Adrenal gland (tissue), 12 donors: ENCODE measurements around the gene SCO2. TPM values are rescaled to one million over a fixed set of nuclear protein-coding genes. Genes with fewer than 3 reads are reported as not detected.
"Not testable (repeated sequence)": the region's sequence is repeated elsewhere in the genome, so short reads cannot be mapped to it uniquely, and the experiment has no call there.

Experiments
- DNase-seq, 7 donors: peaks; one replicate each; pipeline ENCODE4 v3.0.0-alpha.2; 2019 to 2020
- H3K27ac ChIP-seq, 5 donors: fragments of 200-600 bp; sonication (generic) in 4 of 5; 1 replicate in 3 of 5; 2 replicates in 2 of 5; pipeline versions ENCODE4 v1.5.1 to v1.8.0; 2016 to 2020; ENCODE audit warnings: mild to moderate bottlenecking in 1 of 5
- H3K27me3 ChIP-seq: fragments of 200-600 bp; 2 replicates; pipeline ENCODE4 v1.8.0; 2021
- H3K36me3 ChIP-seq, 2 donors: fragments of 200-600 bp; replicated peaks in 1 of 2; 1 replicate in 1 of 2; 2 replicates in 1 of 2; pipeline versions ENCODE4 v1.5.1 to v1.8.0; 2018 to 2022
- H3K4me1 ChIP-seq, 2 donors: fragments of 200-600 bp; replicated peaks in 1 of 2; 1 replicate in 1 of 2; 2 replicates in 1 of 2; pipeline versions ENCODE4 v1.5.1 to v1.8.0; 2018 to 2021
- H3K4me3 ChIP-seq, 4 donors: fragments of 200-600 bp; sonication (generic) in 3 of 4; one replicate each; pipeline ENCODE4 v1.5.1; 2016 to 2018
- H3K9me3 ChIP-seq, 3 donors: fragments of 200-600 bp; sonication (generic) in 1 of 3; replicated peaks in 1 of 3; 1 replicate in 2 of 3; 2 replicates in 1 of 3; pipeline versions ENCODE4 v1.5.1 to v1.8.0; 2016 to 2021
- POLR2A ChIP-seq, 2 donors: fragments of 450-650 bp; IDR thresholded peaks; one replicate each; pipeline ENCODE4 v1.6.1; 2017; ENCODE audit warnings: antibody characterized with exemption in 2 of 2, mild to moderate bottlenecking in 2 of 2, moderate library complexity in 1 of 2
- WGBS, 4 donors: extraction: QIAGEN DNeasy Blood & Tissue Kit in 2 of 4; methylation state at CpG; one replicate each; pipeline versions ENCODE4 v1.1.5 to v1.1.7; 2013 to 2017; 5-methylcytosine and 5-hydroxymethylcytosine counted together
- intact Hi-C, 2 donors: fragments of 100-400 bp; cut with DNase I; formaldehyde crosslinking; loops; one replicate each; pipeline versions ENCODE4 v1.14.1 to v1.15.0; 2022 to 2023
- polyA plus RNA-seq, 3 donors: library from polyadenylated mRNA; stranded (reverse); fragments of 200-250 nt in 2 of 3; fragments of 350-450 nt in 1 of 3; fragmentation: Illumina TruSeq in 1 of 3; extraction: RNeasy Lipid Tissue Mini Kit (QIAGEN cat#74804) in 1 of 3; gene quantifications; one replicate each; pipeline ENCODE4 v1.2.3, GENCODE V29; 2013 to 2014
- total RNA-seq, 9 donors: library from RNA; depleted of rRNA in 4 of 9; stranded (reverse); fragments of >200 nt in 4 of 9; fragments of 120-200 nt in 1 of 9; fragmentation: NEBNext Ultra II Directional in 1 of 9; extraction: Animal tissue kit (Norgen Biotek cat#: 25700) in 1 of 9; gene quantifications; one replicate each; pipeline versions ENCODE4 v1.1.0 to v1.2.4, GENCODE V29; 2013 to 2023
- TF ChIP-seq, protein P1 (sequence below), 6 experiments: fragments of 450-650 bp in 4 of 6; fragments of 200-600 bp in 2 of 6; sonication (generic) in 1 of 6; IDR thresholded peaks; 1 replicate in 5 of 6; 2 replicates in 1 of 6; pipeline versions ENCODE4 v1.5.1 to v1.8.0; 2016 to 2021; ENCODE audit warnings: antibody characterized with exemption in 6 of 6, mild to moderate bottlenecking in 2 of 6, moderate library complexity in 1 of 6
- donor health status: healthy with polysubstance abuse.
- donor health status: Bipolar disorder and iron deficiency.
- donor health status: DM: yes; HTN: yes; CAD: no.
- donor health status: DM: no; HTN: no; CAD: no.
- donor health status: DM: no; HTN: no; CAD: no.
- donor health status: DM: yes; HTN: yes; CAD: no.

The SCO2 gene
- total and polyA plus RNA-seq, 12 donors, result 0.78 to 7.8 (median 1.7) TPM; not detected in 3

DNA sequence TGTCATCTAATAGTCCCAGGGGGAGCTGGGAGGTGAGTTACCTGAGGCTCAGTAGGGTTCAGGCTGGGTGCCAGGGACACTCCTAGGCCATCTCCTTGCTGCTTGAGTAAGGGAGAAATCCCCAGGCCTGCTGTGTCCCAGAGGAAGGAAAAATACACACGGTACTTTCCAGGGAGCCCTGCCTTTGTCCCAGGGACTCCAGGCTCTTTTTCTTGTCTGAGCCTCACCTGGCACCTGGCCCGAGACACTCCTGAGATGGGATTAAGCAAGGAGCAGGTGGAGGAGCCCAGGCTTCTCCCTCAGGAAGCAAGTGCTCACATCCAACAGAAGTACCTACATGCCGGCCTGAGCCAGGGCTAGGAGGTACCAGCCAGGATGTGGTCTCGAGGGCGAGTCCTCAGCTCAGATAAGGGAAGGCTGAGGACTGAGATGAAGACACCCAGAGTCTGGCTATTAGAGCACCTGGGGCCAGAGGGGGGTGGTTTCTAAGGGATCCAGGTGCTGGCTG, 19.4 kb upstream of the SCO2 start:
- H3K4me1 ChIP-seq, result peaks cover 0 to 22% of the 10 kb centered on the region in 2 donors
- H3K9me3 ChIP-seq, result no peaks in the 10 kb centered on the region
- intact Hi-C loops, result no loop called here
- no peak for DNase-seq
- peak overlapping the region in 1 of 4 donors; percentile 51 for H3K4me3 ChIP-seq
- TF ChIP-seq POLR2A (IDR thresholded peaks at IDR 0.05), result no peak
- TF ChIP-seq, protein P1, sequence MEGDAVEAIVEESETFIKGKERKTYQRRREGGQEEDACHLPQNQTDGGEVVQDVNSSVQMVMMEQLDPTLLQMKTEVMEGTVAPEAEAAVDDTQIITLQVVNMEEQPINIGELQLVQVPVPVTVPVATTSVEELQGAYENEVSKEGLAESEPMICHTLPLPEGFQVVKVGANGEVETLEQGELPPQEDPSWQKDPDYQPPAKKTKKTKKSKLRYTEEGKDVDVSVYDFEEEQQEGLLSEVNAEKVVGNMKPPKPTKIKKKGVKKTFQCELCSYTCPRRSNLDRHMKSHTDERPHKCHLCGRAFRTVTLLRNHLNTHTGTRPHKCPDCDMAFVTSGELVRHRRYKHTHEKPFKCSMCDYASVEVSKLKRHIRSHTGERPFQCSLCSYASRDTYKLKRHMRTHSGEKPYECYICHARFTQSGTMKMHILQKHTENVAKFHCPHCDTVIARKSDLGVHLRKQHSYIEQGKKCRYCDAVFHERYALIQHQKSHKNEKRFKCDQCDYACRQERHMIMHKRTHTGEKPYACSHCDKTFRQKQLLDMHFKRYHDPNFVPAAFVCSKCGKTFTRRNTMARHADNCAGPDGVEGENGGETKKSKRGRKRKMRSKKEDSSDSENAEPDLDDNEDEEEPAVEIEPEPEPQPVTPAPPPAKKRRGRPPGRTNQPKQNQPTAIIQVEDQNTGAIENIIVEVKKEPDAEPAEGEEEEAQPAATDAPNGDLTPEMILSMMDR (IDR thresholded peaks at IDR 0.05), result no peak
- 69 to 89% (median 79%) methylated on average over 5 of the region's 5 CpGs for WGBS, 4 donors
- no peaks in the 10 kb centered on the region for H3K36me3 ChIP-seq
- H3K27ac ChIP-seq, result peak overlapping the region in 1 of 5 donors; percentile 61
- H3K27me3 ChIP-seq, result peaks cover 26% of the 10 kb centered on the region

DNA sequence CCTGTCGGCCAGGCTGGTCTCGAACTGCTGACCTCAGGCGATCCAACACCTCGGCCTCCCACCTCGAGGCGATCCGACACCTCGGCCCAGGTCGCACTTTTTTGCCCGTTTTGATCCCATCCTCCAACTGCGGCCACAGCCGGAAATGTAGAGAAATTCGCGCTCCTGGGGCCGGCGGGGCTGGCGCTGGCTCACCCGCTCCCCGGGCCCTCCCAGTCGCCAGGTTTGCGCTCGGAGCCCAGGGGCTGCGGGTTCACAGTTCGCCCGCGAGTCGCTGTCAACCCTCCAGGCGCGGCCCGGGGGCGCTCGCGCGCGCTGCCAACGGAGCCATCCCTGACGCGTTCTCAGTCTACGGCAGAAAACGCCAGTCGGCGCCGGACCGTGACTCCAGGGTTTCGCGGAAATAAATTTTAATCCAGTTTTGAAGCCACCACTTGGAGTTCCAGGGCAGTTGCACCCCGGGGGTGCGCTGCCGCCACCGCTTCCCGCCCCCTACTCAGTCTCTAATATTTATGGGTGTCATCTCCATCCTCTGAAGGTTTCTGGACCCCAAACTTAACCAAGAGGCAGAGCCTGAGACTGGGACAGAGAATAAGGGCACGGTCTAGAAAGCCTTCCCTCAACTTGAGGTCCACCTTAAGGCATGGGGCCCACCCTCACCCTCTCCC, 18.8 kb upstream of the SCO2 start:
- H3K27ac ChIP-seq, result peak overlapping the region in 1 of 5 donors; percentile 61
- peaks cover 25% of the 10 kb centered on the region for H3K27me3 ChIP-seq

DNA sequence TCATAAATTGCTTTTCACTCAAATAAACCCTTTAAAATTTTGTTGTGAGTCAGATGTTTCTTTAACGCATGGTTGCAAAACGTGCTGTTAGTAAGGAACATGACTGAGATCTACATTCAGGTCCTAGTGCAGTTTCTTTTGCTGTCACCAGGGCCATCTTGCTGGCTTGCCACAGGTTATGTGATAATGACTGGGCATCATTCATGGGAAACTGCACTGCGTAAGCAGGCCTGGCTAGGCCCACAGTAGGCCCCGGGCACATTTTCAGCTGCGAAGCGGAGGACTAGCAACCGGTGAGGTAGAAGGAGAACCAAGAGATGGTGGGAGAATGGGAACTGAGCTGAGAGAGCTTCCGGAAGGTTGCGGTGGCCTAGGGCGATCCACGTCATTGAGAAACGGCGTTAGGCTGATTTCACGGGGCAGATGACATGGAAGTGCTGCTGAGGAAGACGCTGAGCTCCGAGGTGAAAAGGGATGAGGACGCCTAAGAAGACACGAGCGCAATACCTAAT, 17.1 kb upstream of the SCO2 start:
- DNase-seq, result peak in 2 of 7 donors; percentile 41 to 55
- WGBS, 4 donors, result 76 to 90% (median 81%) methylated on average over 19 of the region's 19 CpGs
- H3K4me3 ChIP-seq, result no peak overlapping the region
- peaks cover 5 to 31% of the 10 kb centered on the region in 2 donors for H3K4me1 ChIP-seq
- H3K9me3 ChIP-seq, result no peaks in the 10 kb centered on the region
- no peaks in the 10 kb centered on the region for H3K36me3 ChIP-seq
- peaks cover 12% of the 10 kb centered on the region for H3K27me3 ChIP-seq
- intact Hi-C loops, result no loop called here
- no peak for TF ChIP-seq POLR2A (IDR thresholded peaks at IDR 0.05)
- TF ChIP-seq, protein P1 (IDR thresholded peaks at IDR 0.05), result no peak
- peak overlapping the region in 2 of 5 donors; percentile 83 to 90 for H3K27ac ChIP-seq

More for the DNA sequence above, 18.8 kb upstream of the SCO2 start:
- DNase-seq, result peak; percentile 63 to 83 (median 72)
- Histone ChIP-seq H3K9me3 (no peaks in the 10 kb centered on the region), H3K36me3 (no peaks in the 10 kb centered on the region), H3K4me1 (peaks cover 2 to 26% of the 10 kb centered on the region in 2 donors), H3K4me3 (peak overlapping the region in 1 of 4 donors; percentile 51)
- 4 to 16% (median 5%) methylated on average over 10 to 52 of the region's 52 CpGs for WGBS, 4 donors
- TF ChIP-seq, protein P1 (IDR thresholded peaks at IDR 0.05), result peak; percentile 28 to 51 (median 38)
- TF ChIP-seq POLR2A (IDR thresholded peaks at IDR 0.05), result no peak
- intact Hi-C loops, result no loop called here

DNA sequence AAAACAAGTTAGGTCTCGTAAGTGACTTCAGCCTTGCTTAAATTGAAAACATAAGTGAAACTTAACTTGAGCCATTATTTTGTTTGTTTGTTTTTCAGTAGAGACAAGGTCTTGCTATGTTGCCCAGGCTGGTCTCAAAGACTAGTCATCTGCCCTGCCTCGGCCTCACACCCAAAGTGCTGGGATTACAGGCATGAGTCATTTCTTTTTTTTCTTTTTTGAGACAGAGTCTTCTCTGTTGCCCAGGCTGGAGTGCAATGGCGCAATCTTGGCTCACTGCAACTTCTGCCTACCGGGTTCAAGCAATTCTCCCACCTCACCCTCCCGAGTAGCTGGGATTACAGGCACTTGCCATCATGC, 16.2 kb upstream of the SCO2 start:
- H3K27me3 ChIP-seq, H3K9me3 ChIP-seq, H3K4me3 ChIP-seq, intact Hi-C loops, H3K36me3 ChIP-seq: not testable (repeated sequence)
- WGBS, 4 donors, result 42 to 65% (median 57%) methylated on average over 5 of the region's 5 CpGs
- Histone ChIP-seq H3K27ac (peak overlapping the region in 3 of 5 donors; percentile 52 to 90 (median 83)), H3K4me1 (peaks cover 5 to 31% of the 10 kb centered on the region in 2 donors)
- peak in 5 of 7 donors; percentile 51 to 78 (median 70) for DNase-seq
